ENCODE measurements around the gene PDE1A.

- TF ChIP-seq TAF1 (conservative IDR thresholded peaks at IDR 0.05) (no peak), CTCF (IDR thresholded peaks at IDR 0.05; ENCODE audit: low read depth, low read length, missing input control) (no peak), YY1 (IDR thresholded peaks at IDR 0.05) (no peak), EGR1 (IDR thresholded peaks at IDR 0.05; ENCODE audit: low read depth in 2 of 2) (no peak), GABPA (IDR thresholded peaks at IDR 0.05 in 1 of 2, conservative IDR thresholded peaks at IDR 0.05 in 1 of 2) (no peak), MAX (IDR thresholded peaks at IDR 0.05) (no peak), REST (IDR thresholded peaks at IDR 0.05) (no peak), ATF3 (IDR thresholded peaks at IDR 0.05) (no peak), FOXA1 (IDR thresholded peaks at IDR 0.05) (no peak), ZBTB33 (IDR thresholded peaks at IDR 0.05) (no peak), HNF4G (IDR thresholded peaks at IDR 0.05) (no peak), RAD21 (IDR thresholded peaks at IDR 0.05) (no peak), NR2F2 (IDR thresholded peaks at IDR 0.05) (no peak), SP1 (IDR thresholded peaks at IDR 0.05) (no peak)
Observed at GRCh38 chr2:182144041-182144775, 282.6 kb downstream of the PDE1A start.
